Measurements from ENCODE around the gene SPAAR.

Gene SPAAR

GRCh38 chr9:35920051-35920620 lies 10.8 kb downstream of the SPAAR start:
- Histone ChIP-seq H3K4me3 (ENCODE audit: low read depth, low read length) (no peak overlapping the region), H3K27me3 (replicated peaks) (no peaks in the 10 kb centered on the region), H3K36me3 (replicated peaks) (no peaks in the 10 kb centered on the region), H3K27ac (no peak overlapping the region)
- in situ Hi-C loops (cut with HindIII; ENCODE audit: low pct_ligation_motif_present, low sequenced_read_pairs) = no loop called here
- TF ChIP-seq CTCF (IDR thresholded peaks at IDR 0.05; ENCODE audit: low read depth, low read length, missing control alignments) = no peak
- DNase-seq = no peak

- DNase-seq = no peak
- Histone ChIP-seq H3K27ac (peak overlapping the region; percentile 94), H3K4me3 (ENCODE audit: low read depth, low read length) (no peak overlapping the region), H3K27me3 (replicated peaks) (no peaks in the 10 kb centered on the region), H3K36me3 (replicated peaks) (no peaks in the 10 kb centered on the region)
- in situ Hi-C loops (cut with HindIII; ENCODE audit: low pct_ligation_motif_present, low sequenced_read_pairs) = no loop called here
- TF ChIP-seq CTCF (IDR thresholded peaks at IDR 0.05; ENCODE audit: low read depth, low read length, missing control alignments) = no peak
These were observed 14.3 kb downstream of the SPAAR start for GRCh38 chr9:35923598-35923926.

GRCh38 chr9:35923927-35924763 lies 14.9 kb downstream of the SPAAR start:
- H3K27ac ChIP-seq = peak overlapping the region; percentile 94
- peak; percentile 96 for DNase-seq
- H3K27me3 ChIP-seq (replicated peaks) = no peaks in the 10 kb centered on the region
- no peak for TF ChIP-seq CTCF (IDR thresholded peaks at IDR 0.05; ENCODE audit: low read depth, low read length, missing control alignments)
- in situ Hi-C loops (cut with HindIII; ENCODE audit: low pct_ligation_motif_present, low sequenced_read_pairs) = no loop called here
- no peaks in the 10 kb centered on the region for H3K36me3 ChIP-seq (replicated peaks)
- no peak overlapping the region for H3K4me3 ChIP-seq (ENCODE audit: low read depth, low read length)

- Histone ChIP-seq H3K4me3 (ENCODE audit: low read depth, low read length) (no peak overlapping the region), H3K36me3 (replicated peaks) (no peaks in the 10 kb centered on the region), H3K27ac (no peak overlapping the region), H3K27me3 (replicated peaks) (no peaks in the 10 kb centered on the region)
- DNase-seq = no peak
- in situ Hi-C loops (cut with HindIII; ENCODE audit: low pct_ligation_motif_present, low sequenced_read_pairs) = no loop called here
- no peak for TF ChIP-seq CTCF (IDR thresholded peaks at IDR 0.05; ENCODE audit: low read depth, low read length, missing control alignments)
These were observed 19.5 kb downstream of the SPAAR start for GRCh38 chr9:35928591-35929452.

- Histone ChIP-seq H3K27me3 (replicated peaks) (no peaks in the 10 kb centered on the region), H3K27ac (no peak overlapping the region), H3K4me3 (ENCODE audit: low read depth, low read length) (no peak overlapping the region), H3K36me3 (replicated peaks) (no peaks in the 10 kb centered on the region)
- no peak for DNase-seq
- TF ChIP-seq CTCF (IDR thresholded peaks at IDR 0.05; ENCODE audit: low read depth, low read length, missing control alignments) = no peak
- in situ Hi-C loops (cut with HindIII; ENCODE audit: low pct_ligation_motif_present, low sequenced_read_pairs) = no loop called here
These were observed 20.1 kb downstream of the SPAAR start for GRCh38 chr9:35929453-35929718.
